CD4-positive, alpha-beta T cell treated with Interleukin-4 for 4 hours (primary cell): ENCODE data around the gene ITGA6.

Experiments used
- DNase-seq: peaks from one replicate; pipeline ENCODE4 v3.0.0-alpha.2; 2020

ITGA6 gene

DNA sequence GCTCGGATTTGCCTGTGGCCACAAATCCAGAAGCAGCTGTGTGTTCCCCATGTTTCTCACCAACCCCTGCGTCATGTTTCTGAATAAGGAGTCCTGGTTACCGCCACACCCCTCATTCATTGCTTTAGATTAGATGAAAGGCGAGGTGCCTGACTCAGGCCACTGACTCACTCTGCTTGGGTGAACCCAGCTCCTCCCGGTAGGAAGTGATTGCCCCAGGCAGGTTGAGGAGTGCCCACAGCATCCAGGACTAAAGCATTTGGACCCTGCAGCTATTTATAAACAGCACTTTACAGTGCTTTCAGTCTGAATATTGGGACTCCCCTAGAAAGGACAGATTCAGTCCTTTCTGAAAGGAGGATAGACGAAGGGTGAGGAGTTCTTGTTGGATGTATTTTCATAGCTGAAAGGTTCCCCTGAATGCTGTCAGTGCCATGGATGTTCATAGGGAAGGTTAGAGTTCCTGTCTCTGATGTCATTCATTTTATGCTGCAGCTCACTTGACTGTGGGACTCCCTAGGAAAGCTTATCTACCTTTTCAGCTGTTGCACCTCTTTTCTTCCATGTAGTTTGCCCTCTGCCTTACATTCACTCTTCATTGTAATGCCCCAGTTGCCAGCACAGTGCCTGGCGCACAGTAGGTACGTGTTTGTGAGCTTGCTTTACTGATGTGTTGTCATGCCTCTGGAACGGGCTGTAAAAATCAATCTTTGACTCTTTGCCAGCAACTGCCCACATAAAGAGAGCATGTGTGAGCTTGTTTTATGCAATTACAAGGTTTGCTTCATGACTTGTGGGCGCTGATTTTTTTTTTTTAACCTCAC, 14.9 kb downstream of the ITGA6 start:
- DNase-seq: peak; percentile 64

DNA sequence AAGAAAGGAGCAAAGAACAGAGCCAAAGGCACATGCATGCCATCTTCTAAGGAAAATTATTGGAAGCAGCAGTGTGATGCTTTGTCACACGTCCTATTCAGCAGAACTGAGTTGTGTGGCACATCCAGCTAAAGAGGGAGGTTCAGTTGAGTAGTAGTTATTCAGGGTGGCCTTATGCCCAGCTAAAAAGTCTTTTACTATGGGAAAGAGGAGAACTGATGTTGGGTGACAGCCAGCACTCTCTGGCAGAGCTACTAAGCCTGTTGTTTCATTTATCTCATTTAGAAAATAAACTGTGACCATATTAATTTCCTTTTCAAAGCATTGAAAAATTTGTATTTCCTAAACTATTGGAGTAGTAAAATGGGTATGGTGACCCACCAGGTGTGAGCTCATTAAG, 18.5 kb downstream of the ITGA6 start:
- no peak for DNase-seq

GRCh38 chr2:172446474-172447063, 19.2 kb downstream of the ITGA6 start:
- peak; percentile 36 for DNase-seq

DNA sequence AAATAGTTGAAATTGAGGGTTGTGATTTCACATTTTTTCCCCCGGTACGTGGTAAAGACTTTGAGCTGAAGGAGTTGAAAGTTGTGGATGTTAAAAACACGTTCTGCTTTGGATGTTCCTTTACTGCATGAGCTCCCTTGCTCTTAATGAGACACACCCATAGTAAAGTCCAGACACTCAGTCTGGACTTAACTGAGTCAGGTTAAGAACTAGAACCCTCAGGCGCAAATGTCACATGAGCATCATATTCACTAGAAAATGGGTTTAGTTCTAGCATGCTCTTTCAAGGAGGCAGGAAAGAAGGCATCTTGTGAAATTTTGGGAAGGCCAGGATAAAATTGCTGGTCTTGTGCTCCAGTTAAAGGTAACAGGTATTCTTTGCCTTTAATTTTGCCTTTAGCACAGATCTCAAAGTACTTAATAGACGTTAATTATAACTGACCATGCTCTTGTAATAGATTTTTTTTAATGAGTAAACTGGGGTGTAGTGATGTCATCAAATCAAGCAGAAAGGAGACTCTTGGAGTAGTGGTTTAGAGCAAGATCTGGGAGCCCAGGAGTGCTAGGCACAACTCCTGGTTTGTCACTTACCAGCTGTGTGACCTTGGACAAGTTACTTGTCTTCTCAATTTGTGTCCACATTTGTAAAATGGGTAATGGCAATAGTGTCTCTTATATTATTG, 20.6 kb downstream of the ITGA6 start:
- no peak for DNase-seq

GRCh38 chr2:172448544-172449267, 21.3 kb downstream of the ITGA6 start:
- DNase-seq: no peak

- DNase-seq: no peak
Observed at GRCh38 chr2:172449911-172450550, 22.6 kb downstream of the ITGA6 start.

GRCh38 chr2:172451923-172452322, 24.5 kb downstream of the ITGA6 start:
- DNase-seq: no peak

DNA sequence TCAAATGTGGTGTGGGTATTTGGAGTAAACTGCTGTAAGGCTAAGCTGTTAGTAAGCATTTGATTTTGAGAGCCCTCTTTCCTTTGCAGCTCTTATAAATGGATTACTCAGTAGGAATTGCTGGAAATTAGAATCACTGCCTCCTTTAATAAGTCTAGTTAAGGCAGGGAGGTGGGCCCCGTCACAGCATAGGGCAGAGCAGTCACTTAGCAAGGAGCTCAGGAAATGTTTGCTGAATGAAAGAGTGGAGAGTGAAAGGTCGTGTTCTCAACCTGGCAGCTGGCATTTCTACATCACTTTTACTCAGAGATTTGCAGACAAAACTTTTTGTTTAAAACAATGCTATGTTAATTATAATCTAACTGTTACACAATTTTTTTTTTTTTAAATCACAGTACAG, 25.5 kb downstream of the ITGA6 start:
- DNase-seq: no peak

DNA sequence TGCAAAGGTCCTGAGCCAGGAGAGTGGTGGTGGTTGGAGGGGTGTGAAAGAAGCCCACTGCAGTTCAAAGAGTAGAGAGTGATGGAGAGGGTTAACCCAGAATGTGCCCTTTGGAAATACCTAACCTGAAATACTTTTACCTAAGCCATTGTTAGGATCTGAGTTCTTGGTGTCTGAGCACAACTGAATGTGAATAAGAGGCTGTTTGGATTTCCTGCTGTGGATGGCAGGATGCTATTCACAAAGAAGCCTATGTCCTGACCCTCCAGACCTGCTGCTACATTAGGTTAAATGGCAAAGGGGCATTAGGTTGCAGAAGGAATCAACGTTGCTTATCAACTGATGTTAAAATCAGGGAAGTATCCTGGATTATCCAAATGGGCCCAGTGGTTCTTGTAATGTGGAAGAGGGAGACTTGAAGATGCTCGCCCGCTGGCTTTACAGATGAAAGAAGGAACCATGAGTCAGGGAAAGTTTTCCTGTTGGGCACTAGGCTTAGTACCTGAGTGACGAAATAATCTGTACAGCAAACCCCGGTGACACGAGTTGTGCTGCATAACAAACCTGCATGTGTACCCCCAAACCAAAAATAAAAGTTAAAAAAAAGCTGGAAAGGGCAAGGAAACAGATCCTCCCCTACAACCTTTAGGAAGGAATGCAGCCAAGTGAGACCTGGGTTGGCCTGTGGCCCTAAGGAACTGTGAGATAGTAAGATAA, 27.2 kb downstream of the ITGA6 start:
- DNase-seq: no peak

DNA sequence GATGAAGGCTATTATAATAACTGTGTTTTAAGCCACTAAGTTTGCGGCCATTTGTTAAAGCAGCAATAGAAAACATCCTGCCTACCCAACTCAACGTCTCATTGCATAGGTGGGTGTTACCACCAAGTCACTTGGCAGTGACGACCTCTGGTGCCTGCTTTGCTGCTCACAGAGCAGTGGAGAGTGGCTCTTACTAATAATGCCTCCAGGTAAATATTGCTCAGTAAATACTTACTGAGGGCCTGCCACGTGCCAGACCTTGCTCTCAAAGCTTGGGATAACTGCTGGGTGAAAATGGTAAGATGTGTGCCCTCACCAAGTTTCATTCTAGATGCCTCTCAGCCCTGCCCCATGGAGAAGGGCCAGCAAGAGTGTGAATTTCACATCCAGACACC, 27.7 kb downstream of the ITGA6 start:
- DNase-seq: no peak

DNA sequence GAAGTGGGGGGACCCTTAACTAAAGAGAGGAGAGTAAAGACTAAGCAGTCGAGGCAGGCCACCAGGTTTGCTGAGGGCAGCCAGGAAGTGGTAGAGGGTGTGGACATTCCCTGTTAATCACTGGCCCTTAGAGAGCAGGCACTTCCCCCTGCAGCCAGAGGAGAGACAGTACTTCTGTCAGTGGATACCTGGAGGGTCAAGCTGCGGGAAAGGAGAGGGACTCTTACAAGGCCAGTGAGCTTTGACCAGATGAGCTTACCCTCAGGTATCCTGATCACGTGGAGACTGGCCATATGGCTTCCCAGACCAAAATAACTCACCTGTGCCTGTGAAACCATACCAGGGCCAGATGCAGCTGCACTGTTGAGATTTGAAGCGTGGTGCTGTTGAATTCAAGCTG, 28.6 kb downstream of the ITGA6 start:
- no peak for DNase-seq

GRCh38 chr2:172457536-172457935, 30.1 kb downstream of the ITGA6 start:
- DNase-seq: no peak

- no peak for DNase-seq
Observed at GRCh38 chr2:172458561-172459124, 31.3 kb downstream of the ITGA6 start.

DNA sequence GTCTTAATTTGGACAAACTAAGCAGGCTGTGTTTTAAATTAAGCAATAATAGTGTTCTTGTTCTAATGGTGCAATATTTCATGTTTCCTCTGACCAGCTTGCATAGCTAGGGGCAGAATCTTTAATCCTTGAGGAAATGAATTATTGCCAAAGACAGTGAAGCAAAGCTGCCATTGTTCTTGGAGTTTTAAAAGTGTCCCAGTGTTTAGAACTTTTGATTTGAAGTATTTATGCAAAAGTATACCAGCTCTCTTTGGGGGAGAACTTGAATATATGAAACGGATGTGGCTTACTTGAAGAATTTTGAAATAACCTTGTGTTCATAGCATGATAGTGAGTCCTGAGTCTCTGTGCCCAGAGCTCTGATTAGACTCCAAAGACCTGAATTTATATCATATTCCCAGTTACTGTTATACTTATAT, 33.4 kb downstream of the ITGA6 start:
- no peak for DNase-seq

- peak; percentile 74 for DNase-seq
Observed at GRCh38 chr2:172461591-172462372, 34.4 kb downstream of the ITGA6 start.

GRCh38 chr2:172462373-172462848, 35.0 kb downstream of the ITGA6 start:
- DNase-seq: no peak

DNA sequence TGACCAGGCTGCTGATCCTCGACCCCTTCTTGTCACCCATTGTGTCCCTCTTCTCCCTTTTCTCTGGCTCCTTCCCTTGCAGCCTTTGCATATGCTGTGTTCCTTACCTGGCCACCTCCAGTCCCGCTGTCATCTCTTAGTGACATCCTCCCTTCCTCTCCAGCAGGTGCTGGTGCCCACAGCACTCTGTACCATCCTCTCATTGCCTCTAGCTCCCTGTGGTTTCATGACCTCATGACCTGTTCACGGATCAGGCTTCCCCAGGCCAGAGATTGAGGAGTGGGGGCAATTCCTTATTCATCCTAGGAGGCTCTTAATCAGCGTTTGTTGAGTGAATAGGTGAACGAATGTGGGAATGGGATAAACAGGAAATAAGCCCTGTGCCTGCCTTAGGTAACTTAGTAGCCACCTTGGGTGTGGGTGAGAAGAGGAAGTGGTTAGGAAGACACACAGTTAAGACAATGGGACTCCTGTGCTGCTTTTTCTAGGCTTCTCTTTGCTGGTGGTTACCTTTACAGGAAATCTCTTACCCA, 35.5 kb downstream of the ITGA6 start:
- DNase-seq: peak; percentile 74

- no peak for DNase-seq
Observed at GRCh38 chr2:172464400-172465129, 37.2 kb downstream of the ITGA6 start.

DNA sequence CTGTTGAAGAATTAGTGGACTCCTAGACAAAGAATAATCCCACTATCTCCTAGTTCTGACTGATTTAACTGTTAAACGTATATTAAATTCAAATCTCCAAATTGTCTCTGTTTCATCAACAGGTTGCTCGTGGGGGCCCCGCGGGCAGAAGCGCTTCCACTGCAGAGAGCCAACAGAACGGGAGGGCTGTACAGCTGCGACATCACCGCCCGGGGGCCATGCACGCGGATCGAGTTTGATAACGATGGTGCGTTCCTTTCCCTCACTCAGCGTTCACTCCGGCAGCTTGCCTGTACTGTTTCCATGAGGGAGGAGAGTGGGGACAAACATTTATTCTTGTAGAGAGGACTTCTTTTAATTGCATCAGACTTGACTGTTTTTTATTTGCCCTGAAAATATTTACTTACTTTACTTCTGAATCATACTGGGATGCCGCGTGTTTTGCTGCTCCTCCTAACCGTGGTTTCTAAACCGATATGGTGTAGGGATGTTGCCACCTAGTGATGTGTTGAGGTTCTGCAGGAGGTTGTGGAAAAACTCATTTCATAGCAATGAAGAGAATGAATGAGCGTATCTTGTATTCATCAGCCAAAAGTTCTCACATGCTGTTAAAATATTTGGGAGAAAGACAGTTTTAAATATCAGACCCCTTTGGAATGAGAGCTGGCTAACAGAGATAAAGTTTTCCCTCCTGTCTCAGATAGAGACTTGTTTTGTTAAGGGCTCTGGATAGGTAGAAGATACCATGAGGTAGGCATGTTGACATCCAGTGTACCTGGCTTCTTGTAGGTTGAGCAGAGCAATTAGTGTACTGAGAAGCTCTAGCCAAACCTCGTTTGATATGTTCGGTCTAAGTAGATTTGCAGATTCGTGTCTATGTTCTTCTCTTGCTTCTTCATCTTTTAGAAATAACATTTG, 38.3 kb downstream of the ITGA6 start:
- peak; percentile 83 for DNase-seq
